GM12878 (cell line): Measurements from ENCODE around the gene CTSW.

Source experiments
- ATF2 ChIP-seq: IDR thresholded peaks from 2 replicates; pipeline ENCODE4 v1.6.1; 2012; ENCODE audit warnings: low read length, inconsistent platforms
- BCL3 ChIP-seq: IDR thresholded peaks from 2 replicates; pipeline ENCODE4 v1.6.1; 2011; ENCODE audit warnings: borderline replicate concordance, low read depth, mild to moderate bottlenecking, moderate library complexity, low read length; ENCODE audit not compliant: insufficient read depth, poor library complexity, severe bottlenecking
- CHD2 ChIP-seq: IDR thresholded peaks from 2 replicates; pipeline ENCODE4 v1.6.1; 2011; ENCODE audit warnings: low read depth, low read length, improper control_type of control experiment, borderline replicate concordance
- CREB1 ChIP-seq: IDR thresholded peaks from 2 replicates; pipeline ENCODE4 v1.6.1; 2012; ENCODE audit warnings: low read depth, mild to moderate bottlenecking, inconsistent platforms
- CTCF ChIP-seq, 3 experiments: IDR thresholded peaks in 2 of 3; conservative IDR thresholded peaks in 1 of 3; 2 replicates each; pipeline ENCODE4 v1.5.1; 2011; ENCODE audit warnings: low read depth in 3 of 3, low read length in 3 of 3, mild to moderate bottlenecking in 3 of 3, control low read depth in 2 of 3, moderate library complexity in 2 of 3, inconsistent platforms in 1 of 3, mixed read lengths in 1 of 3; ENCODE audit not compliant: control insufficient read depth in 2 of 3, insufficient read depth in 1 of 3; ENCODE audit errors: extremely low read depth in 1 of 3
- E2F8 ChIP-seq: fragments of 450-650 bp; IDR thresholded peaks from 2 replicates; pipeline ENCODE4 v1.6.1; 2018; ENCODE audit warnings: mild to moderate bottlenecking, low read depth, moderate library complexity; ENCODE audit not compliant: partially characterized antibody
- ELK1 ChIP-seq: IDR thresholded peaks from 2 replicates; pipeline ENCODE4 v1.6.1; 2012; ENCODE audit warnings: low read depth, low read length, improper control_type of control experiment
- KAT2A ChIP-seq: conservative IDR thresholded peaks from 2 replicates; pipeline ENCODE4 v1.6.1; 2011; ENCODE audit warnings: low read depth, low read length; ENCODE audit not compliant: control insufficient read depth
- NKRF ChIP-seq: fragments of 450-650 bp; conservative IDR thresholded peaks from 2 replicates; pipeline ENCODE4 v1.6.1; 2017; ENCODE audit warnings: mild to moderate bottlenecking, moderate library complexity
- PKNOX1 ChIP-seq: fragments of 450-650 bp; IDR thresholded peaks from 2 replicates; pipeline ENCODE4 v1.6.1; 2016; ENCODE audit warnings: mild to moderate bottlenecking
- RAD51 ChIP-seq: fragments of 450-650 bp; IDR thresholded peaks from 2 replicates; pipeline ENCODE4 v1.6.1; 2016; ENCODE audit warnings: moderate library complexity, mild to moderate bottlenecking, inconsistent platforms
- TAF1 ChIP-seq: IDR thresholded peaks from 2 replicates; pipeline ENCODE4 v1.6.1; 2011; ENCODE audit warnings: mild to moderate bottlenecking, low read depth, low read length, borderline replicate concordance
- ZNF274 ChIP-seq: IDR thresholded peaks from one replicate; pipeline ENCODE4 v1.8.0; 2011; ENCODE audit not compliant: insufficient read length, insufficient read depth

GRCh38 chr11:65916391-65916790, 36.8 kb downstream of the CTSW start:
- TF ChIP-seq RAD51 (no peak), ZNF274 (no peak), PKNOX1 (no peak), CTCF (IDR thresholded peaks at IDR 0.05 in 2 of 3, conservative IDR thresholded peaks at IDR 0.05 in 1 of 3; ENCODE audit: control insufficient read depth in 2 of 3, extremely low read depth in 1 of 3, insufficient read depth in 1 of 3, low read depth in 3 of 3, low read length in 3 of 3) (no peak), ELK1 (no peak), KAT2A (no peak), BCL3 (no peak), ATF2 (no peak), CREB1 (no peak), TAF1 (no peak), CHD2 (no peak), NKRF (no peak), E2F8 (no peak)
